ENCODE data around the gene TAS2R38.

DNA sequence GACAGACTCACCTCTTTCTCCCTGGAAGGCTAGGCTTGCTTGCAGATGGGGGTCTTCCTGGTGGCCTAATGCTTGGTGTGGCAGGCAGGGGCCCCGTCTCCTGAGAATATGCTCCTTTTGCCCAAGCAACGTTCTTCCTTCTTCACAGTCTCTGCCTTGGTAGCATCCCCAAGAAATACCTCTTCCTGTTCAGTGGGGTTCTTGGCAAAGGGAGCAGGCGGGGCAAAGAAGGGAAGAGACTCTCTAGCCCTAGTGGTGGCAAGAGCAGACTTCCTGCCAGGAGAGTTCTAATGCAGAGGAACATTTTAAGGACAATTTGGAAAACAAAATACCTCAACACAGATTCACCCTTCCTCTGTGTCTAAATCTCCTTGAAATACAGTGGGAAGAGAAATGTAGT, 26.8 kb downstream of the TAS2R38 start, which contains the start of gene CLEC5A:
- TF ChIP-seq, protein P1, sequence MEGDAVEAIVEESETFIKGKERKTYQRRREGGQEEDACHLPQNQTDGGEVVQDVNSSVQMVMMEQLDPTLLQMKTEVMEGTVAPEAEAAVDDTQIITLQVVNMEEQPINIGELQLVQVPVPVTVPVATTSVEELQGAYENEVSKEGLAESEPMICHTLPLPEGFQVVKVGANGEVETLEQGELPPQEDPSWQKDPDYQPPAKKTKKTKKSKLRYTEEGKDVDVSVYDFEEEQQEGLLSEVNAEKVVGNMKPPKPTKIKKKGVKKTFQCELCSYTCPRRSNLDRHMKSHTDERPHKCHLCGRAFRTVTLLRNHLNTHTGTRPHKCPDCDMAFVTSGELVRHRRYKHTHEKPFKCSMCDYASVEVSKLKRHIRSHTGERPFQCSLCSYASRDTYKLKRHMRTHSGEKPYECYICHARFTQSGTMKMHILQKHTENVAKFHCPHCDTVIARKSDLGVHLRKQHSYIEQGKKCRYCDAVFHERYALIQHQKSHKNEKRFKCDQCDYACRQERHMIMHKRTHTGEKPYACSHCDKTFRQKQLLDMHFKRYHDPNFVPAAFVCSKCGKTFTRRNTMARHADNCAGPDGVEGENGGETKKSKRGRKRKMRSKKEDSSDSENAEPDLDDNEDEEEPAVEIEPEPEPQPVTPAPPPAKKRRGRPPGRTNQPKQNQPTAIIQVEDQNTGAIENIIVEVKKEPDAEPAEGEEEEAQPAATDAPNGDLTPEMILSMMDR (conservative IDR thresholded peaks at IDR 0.05): no peak
- TF ChIP-seq ZFX (IDR thresholded peaks at IDR 0.05): no peak
